Lower lobe of right lung (tissue), 2 donors: ENCODE results near the gene HOTAIR. TPM values are rescaled to one million over a fixed set of nuclear protein-coding genes. Genes with fewer than 3 reads are reported as not detected.
A peak's percentile ranks its signal among the peaks of the same experiment; 100 is the strongest.

Source experiments
- ATAC-seq, 2 donors: fragments of 200-7000 bp; cut with Tn5 transposase; one replicate each; pipeline ENCODE4 v1.9.1; 2020 to 2022; ENCODE audit warnings: mild to moderate bottlenecking in 2 of 2, moderate library complexity in 2 of 2
- DNase-seq: peaks from one replicate; pipeline ENCODE4 v3.0.0-alpha.2; 2020
- H3K27ac ChIP-seq: fragments of 200-600 bp; one replicate; pipeline ENCODE4 v1.8.0; 2022
- H3K27me3 ChIP-seq: fragments of 200-600 bp; one replicate; pipeline ENCODE4 v1.8.0; 2022; ENCODE audit warnings: low read depth
- H3K36me3 ChIP-seq: fragments of 200-600 bp; one replicate; pipeline ENCODE4 v1.8.0; 2022; ENCODE audit warnings: mild to moderate bottlenecking
- H3K4me1 ChIP-seq: fragments of 200-600 bp; one replicate; pipeline ENCODE4 v1.8.0; 2022
- H3K4me3 ChIP-seq: fragments of 200-600 bp; one replicate; pipeline ENCODE4 v1.8.0; 2022; ENCODE audit warnings: mild to moderate bottlenecking
- H3K9me3 ChIP-seq: fragments of 200-600 bp; one replicate; pipeline ENCODE4 v1.8.0; 2022
- CTCF ChIP-seq: fragments of 200-600 bp; IDR thresholded peaks from one replicate; pipeline ENCODE4 v1.8.0; 2022; ENCODE audit warnings: antibody characterized with exemption, mild to moderate bottlenecking
- intact Hi-C: fragments of 100-400 bp; cut with DNase I; formaldehyde crosslinking; loops from one replicate; pipeline ENCODE4 v1.11.0; 2022
- total RNA-seq: library from RNA; stranded (reverse); fragmentation: NEBNext Ultra II Directional; extraction: Animal tissue kit (Norgen Biotek cat#: 25700); gene quantifications from one replicate; pipeline ENCODE4 v1.2.1, GENCODE V29; 2021
- donor health status: DM: no; HTN: yes; CAD: no; lungs with severe emphysema.

HOTAIR gene
- total RNA-seq, 1 donor from 2014 or later: not detected

DNA sequence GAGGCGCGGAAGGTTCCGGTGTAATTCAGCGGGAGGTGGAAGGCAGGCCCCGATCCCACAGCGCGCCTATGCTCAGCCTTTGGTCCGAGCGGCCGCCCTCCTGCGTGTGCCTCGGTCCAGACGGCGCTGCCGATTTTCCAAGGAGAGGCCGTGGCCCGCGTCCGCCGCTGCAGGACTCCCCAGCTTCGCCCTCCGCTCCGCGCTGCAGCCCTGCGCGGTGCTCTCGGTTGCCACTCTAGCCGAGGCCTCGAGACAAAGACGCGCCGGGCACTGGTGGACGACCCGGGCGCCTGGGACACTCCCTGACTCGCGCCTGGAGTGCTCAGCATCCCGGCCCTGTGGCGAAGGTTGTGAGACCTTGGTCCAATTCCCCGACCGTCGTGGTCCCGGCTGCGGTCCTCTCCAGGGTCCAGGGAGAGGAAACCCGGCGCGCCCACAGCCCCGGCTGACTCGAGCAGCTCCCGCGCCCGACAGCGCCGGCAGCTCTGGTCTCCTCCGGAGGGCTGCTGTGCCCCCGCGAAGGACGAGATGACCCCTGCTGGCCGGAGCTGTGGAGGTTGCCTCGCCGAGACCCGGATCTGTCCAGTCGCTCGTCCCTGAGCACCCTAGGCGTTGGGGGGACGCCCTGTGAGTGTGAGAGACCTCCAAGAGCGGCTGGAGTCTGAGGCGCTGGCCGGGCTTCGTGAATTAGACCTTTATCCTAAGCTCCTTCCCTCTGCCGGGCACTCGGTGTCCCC lies 13.6 kb downstream of the HOTAIR start:
- Histone ChIP-seq H3K4me1 (peaks cover 6% of the 10 kb centered on the region), H3K27ac (no peak overlapping the region), H3K9me3 (no peaks in the 10 kb centered on the region), H3K36me3 (no peaks in the 10 kb centered on the region), H3K27me3 (peaks cover 100% of the 10 kb centered on the region), H3K4me3 (no peak overlapping the region)
- intact Hi-C loops: no loop called here
- TF ChIP-seq CTCF: no peak
- ATAC-seq: peak; percentile 8 to 16
- no peak for DNase-seq

DNA sequence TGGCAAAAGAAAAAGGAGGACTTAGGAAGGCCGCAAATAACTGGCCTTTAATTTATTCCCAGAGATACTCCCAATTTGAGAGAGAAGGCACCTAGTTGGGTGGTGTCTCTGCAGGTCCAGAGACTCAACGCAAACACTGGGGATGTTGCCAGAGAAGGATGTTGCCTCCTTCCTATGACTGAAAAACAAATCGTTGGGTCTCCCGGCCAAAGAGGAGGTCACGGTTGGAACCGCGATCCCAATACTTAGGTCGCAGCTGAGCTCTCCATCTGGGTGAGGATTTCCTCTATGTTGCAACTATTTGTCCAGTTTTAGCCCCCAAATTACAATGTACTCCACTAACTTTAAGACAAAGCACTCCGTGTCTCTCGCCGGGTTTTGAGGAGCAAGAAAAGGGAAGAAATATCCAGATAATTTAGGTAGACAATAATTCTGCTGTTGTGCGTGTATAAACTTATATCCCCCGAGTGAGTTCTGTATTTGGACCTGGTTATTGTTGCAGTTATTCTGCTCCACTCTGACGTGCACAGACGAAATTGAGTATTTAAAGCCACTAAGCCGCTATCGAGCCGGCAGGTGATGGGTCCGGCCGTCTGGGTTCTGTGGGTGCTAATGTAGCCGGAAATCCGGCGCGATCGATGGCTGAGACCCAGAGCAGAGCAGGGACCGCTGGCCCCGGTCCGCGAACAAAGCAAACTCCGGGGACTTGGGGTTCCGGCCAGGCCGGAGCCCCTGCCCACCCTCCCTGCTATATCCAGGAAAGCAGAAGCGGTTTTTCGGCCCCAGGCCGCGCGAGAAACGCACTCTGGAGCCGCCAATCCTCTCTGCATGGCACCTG lies 14.3 kb downstream of the HOTAIR start:
- H3K9me3 ChIP-seq: no peaks in the 10 kb centered on the region
- no peak overlapping the region for H3K27ac ChIP-seq
- ATAC-seq (no peak), DNase-seq (no peak)
- H3K36me3 ChIP-seq: no peaks in the 10 kb centered on the region
- no peak for TF ChIP-seq CTCF
- intact Hi-C loops: no loop called here
- H3K4me1 ChIP-seq: no peaks in the 10 kb centered on the region
- peaks cover 100% of the 10 kb centered on the region for H3K27me3 ChIP-seq
- no peak overlapping the region for H3K4me3 ChIP-seq

DNA sequence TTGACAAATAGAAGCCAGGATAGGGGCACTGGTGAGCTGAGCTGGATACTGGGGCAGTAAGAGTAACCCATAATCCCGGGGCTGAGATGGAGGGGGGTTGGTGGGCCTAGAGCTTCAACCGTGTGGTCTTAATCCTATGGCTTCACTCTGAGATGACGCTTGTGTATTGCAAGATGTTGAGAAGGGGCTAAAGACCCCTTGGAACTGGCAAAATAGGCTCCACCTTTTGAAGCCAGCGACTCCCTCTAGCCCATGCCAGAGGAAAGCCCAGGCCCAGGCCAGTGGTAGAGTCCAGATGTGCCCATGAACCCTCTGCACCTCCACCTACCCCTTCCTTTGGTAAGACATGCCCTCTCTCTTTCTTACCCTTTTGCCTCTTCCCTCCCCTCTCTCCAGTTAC lies 15.4 kb downstream of the HOTAIR start:
- no peak for ATAC-seq
- Histone ChIP-seq H3K36me3 (no peaks in the 10 kb centered on the region), H3K27me3 (peaks cover 100% of the 10 kb centered on the region), H3K9me3 (no peaks in the 10 kb centered on the region), H3K4me3 (no peak overlapping the region), H3K27ac (no peak overlapping the region), H3K4me1 (no peaks in the 10 kb centered on the region)
- intact Hi-C loops: no loop called here
- DNase-seq: no peak
- no peak for TF ChIP-seq CTCF

DNA sequence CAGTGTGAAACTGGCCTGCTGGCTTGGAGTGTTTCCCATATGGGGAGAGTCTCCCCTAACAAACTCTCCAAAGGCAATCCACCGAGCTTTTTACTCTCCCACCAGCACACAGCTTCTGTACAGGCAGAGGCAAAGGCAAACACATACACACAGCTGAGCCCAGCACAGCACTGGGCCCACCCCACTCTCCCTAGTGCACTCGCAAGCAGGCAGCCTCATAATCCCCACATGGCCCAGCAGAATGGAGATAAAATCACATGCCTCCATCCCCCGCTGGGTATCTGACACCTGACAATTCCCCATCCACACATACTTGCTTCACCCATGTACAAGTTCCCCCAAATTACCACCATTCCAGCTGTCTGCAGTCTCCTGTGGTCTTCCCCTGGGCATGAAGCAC lies 16.6 kb downstream of the HOTAIR start:
- no peak for ATAC-seq
- no peaks in the 10 kb centered on the region for H3K9me3 ChIP-seq
- H3K27ac ChIP-seq: no peak overlapping the region
- H3K4me1 ChIP-seq: no peaks in the 10 kb centered on the region
- no peaks in the 10 kb centered on the region for H3K36me3 ChIP-seq
- peaks cover 100% of the 10 kb centered on the region for H3K27me3 ChIP-seq
- TF ChIP-seq CTCF: no peak
- no peak overlapping the region for H3K4me3 ChIP-seq
- no peak for DNase-seq
- intact Hi-C loops: no loop called here

DNA sequence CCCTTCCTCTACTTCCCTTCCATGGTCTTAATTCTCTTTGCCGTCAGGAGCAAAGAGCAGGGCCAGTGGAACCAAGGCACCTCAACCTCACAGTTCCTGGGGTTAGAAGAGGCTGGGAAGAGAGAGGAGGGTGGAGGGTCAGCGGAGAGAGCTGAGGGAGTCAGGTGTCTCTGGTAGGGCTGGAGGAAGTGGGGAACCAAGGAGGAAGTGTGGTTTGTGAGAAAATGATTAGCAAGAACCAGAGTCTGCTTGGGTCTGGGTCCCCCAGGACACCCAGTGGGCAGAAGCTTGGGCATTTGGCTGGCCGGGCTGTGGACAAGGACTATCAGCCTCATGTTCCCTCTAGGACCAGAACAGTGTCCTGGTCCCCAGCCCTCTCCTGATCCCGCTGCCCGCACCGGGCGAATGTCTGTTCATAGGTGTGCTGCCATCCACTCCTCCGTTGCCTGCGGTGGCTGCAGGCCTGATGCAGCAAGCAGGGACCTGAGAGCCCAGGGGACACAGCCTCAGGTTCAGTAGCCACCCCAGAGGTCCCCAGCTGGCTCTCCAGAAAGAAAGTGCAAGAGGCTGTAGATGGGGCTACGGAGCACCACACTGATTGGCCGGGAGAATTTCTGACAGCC lies 17.7 kb downstream of the HOTAIR start:
- Histone ChIP-seq H3K9me3 (no peaks in the 10 kb centered on the region), H3K36me3 (no peaks in the 10 kb centered on the region), H3K4me1 (no peaks in the 10 kb centered on the region), H3K27me3 (peaks cover 100% of the 10 kb centered on the region), H3K4me3 (no peak overlapping the region), H3K27ac (no peak overlapping the region)
- DNase-seq (no peak), ATAC-seq (no peak)
- intact Hi-C loops: no loop called here
- TF ChIP-seq CTCF: no peak
